ENCODE measurements around the gene GASK1B. TPM values are rescaled to one million over a fixed set of nuclear protein-coding genes. Genes with fewer than 3 reads are reported as not detected.
A peak's percentile ranks its signal among the peaks of the same experiment; 100 is the strongest.

GASK1B gene
- total RNA-seq, 2 donors from 2014 or later: 147 to 169 TPM

GRCh38 chr4:158176776-158177175 is 4.0 kb upstream of the GASK1B start:
- no peaks in the 10 kb centered on the region for H3K36me3 ChIP-seq
- H3K27me3 ChIP-seq (replicated peaks; ENCODE audit: insufficient read depth): no peaks in the 10 kb centered on the region
- peak overlapping the region; percentile 97 to 98 for H3K27ac ChIP-seq
- DNase-seq (ENCODE audit: low spot score) (no peak), ATAC-seq (ENCODE audit: insufficient number of reproducible peaks, low FRiP score, low read depth) (no peak)
- H3K4me3 ChIP-seq: no peak overlapping the region
- no peak for TF ChIP-seq CTCF (IDR thresholded peaks at IDR 0.05)
- H3K4me1 ChIP-seq (ENCODE audit: control insufficient read depth in 1 of 2, low read depth in 2 of 2): peaks cover 48 to 83% of the 10 kb centered on the region in 2 donors
- H3K9me3 ChIP-seq: no peaks in the 10 kb centered on the region

GRCh38 chr4:158176108-158176507 is 3.3 kb upstream of the GASK1B start:
- peak; percentile 37 for DNase-seq (ENCODE audit: low spot score)
- no peak for ATAC-seq (ENCODE audit: insufficient number of reproducible peaks, low FRiP score, low read depth)
- Histone ChIP-seq H3K27me3 (replicated peaks; ENCODE audit: insufficient read depth) (no peaks in the 10 kb centered on the region), H3K4me3 (peak overlapping the region; percentile 3), H3K4me1 (ENCODE audit: control insufficient read depth in 1 of 2, low read depth in 2 of 2) (peaks cover 48 to 79% of the 10 kb centered on the region in 2 donors), H3K27ac (peak overlapping the region; percentile 97 to 98), H3K9me3 (no peaks in the 10 kb centered on the region), H3K36me3 (no peaks in the 10 kb centered on the region)
- no peak for TF ChIP-seq CTCF (IDR thresholded peaks at IDR 0.05)

- peak overlapping the region; percentile 84 for H3K4me3 ChIP-seq
- DNase-seq (ENCODE audit: low spot score) (peak; percentile 49), ATAC-seq (ENCODE audit: insufficient number of reproducible peaks, low FRiP score, low read depth) (no peak)
- peak overlapping the region; percentile 93 to 98 for H3K27ac ChIP-seq
- no peaks in the 10 kb centered on the region for H3K27me3 ChIP-seq (replicated peaks; ENCODE audit: insufficient read depth)
- H3K9me3 ChIP-seq: no peaks in the 10 kb centered on the region
- peak; percentile 80 for TF ChIP-seq CTCF (IDR thresholded peaks at IDR 0.05)
- H3K36me3 ChIP-seq: no peaks in the 10 kb centered on the region
- peaks cover 17 to 55% of the 10 kb centered on the region in 2 donors for H3K4me1 ChIP-seq (ENCODE audit: control insufficient read depth in 1 of 2, low read depth in 2 of 2)
Measured at GRCh38 chr4:158170691-158171561, 1.9 kb downstream of the GASK1B start.

GRCh38 chr4:158169931-158170690 is 2.7 kb downstream of the GASK1B start:
- Histone ChIP-seq H3K9me3 (no peaks in the 10 kb centered on the region), H3K4me1 (ENCODE audit: control insufficient read depth in 1 of 2, low read depth in 2 of 2) (peaks cover 17 to 55% of the 10 kb centered on the region in 2 donors), H3K36me3 (no peaks in the 10 kb centered on the region), H3K27ac (peak overlapping the region; percentile 93 to 98), H3K4me3 (peak overlapping the region; percentile 84), H3K27me3 (replicated peaks; ENCODE audit: insufficient read depth) (no peaks in the 10 kb centered on the region)
- ATAC-seq (ENCODE audit: insufficient number of reproducible peaks, low FRiP score, low read depth) (no peak), DNase-seq (ENCODE audit: low spot score) (no peak)
- TF ChIP-seq CTCF (IDR thresholded peaks at IDR 0.05): no peak

- H3K9me3 ChIP-seq: no peaks in the 10 kb centered on the region
- peak overlapping the region; percentile 93 to 98 for H3K27ac ChIP-seq
- no peak for TF ChIP-seq CTCF (IDR thresholded peaks at IDR 0.05)
- no peaks in the 10 kb centered on the region for H3K36me3 ChIP-seq
- no peak for ATAC-seq (ENCODE audit: insufficient number of reproducible peaks, low FRiP score, low read depth)
- no peaks in the 10 kb centered on the region for H3K27me3 ChIP-seq (replicated peaks; ENCODE audit: insufficient read depth)
- peaks cover 15 to 55% of the 10 kb centered on the region in 2 donors for H3K4me1 ChIP-seq (ENCODE audit: control insufficient read depth in 1 of 2, low read depth in 2 of 2)
- no peak for DNase-seq (ENCODE audit: low spot score)
- peak overlapping the region; percentile 84 for H3K4me3 ChIP-seq
Measured at GRCh38 chr4:158169506-158169905, 3.3 kb downstream of the GASK1B start.

Data from thoracic aorta (tissue), 2 donors.